GM20431 (cell line): Measurements from ENCODE around the gene LCORL.
"Not testable (repeated sequence)": the region's sequence is repeated elsewhere in the genome, so short reads cannot be mapped to it uniquely, and the experiment has no call there.

Source experiments
- in situ Hi-C: fragments of 300-500 bp; cut with MseI, MboI; formaldehyde crosslinking; loops from one replicate; pipeline ENCODE4 v1.15.0; 2020; ENCODE audit warnings: low sequenced_read_pairs; ENCODE audit not compliant: unreplicated experiment

Gene LCORL

GRCh38 chr4:17867276-17867675 is 154.3 kb downstream of the LCORL start:
- in situ Hi-C loops, result no loop called here

- in situ Hi-C loops, result no loop called here
These were observed 154.7 kb downstream of the LCORL start for GRCh38 chr4:17866810-17867209.

- in situ Hi-C loops, result no loop called here
These were observed 155.6 kb downstream of the LCORL start for GRCh38 chr4:17865866-17866363.

- in situ Hi-C loops, result not testable (repeated sequence)
These were observed 159.6 kb downstream of the LCORL start for GRCh38 chr4:17861906-17862305.

DNA sequence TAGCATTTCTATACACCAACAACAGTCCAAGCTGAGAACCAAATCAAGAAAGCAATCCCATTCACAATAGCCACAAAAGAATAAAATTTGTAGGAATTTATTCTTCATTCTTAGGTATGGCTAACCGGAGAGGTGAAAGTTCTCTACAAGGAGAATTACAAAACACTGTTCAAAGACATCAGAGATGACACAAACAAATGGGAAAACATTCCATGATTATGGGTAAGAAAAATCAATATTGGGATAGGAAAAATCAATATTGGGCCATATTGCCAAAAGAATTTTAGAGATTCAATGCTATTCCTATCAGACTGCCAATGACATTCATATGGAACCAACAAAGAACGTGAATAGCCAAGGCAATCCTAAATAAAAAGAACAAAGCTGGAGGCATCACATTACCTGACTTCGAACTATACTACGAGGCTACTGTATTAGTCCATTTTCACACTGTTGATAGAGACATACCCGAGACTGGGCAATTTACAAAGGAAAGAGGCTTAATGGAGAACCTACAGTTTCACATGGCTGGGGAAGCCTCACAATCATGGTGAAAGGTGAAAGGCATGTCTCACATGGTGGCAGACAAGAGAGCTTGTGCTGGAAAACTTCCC is 161.7 kb downstream of the LCORL start:
- in situ Hi-C loops, result no loop called here

DNA sequence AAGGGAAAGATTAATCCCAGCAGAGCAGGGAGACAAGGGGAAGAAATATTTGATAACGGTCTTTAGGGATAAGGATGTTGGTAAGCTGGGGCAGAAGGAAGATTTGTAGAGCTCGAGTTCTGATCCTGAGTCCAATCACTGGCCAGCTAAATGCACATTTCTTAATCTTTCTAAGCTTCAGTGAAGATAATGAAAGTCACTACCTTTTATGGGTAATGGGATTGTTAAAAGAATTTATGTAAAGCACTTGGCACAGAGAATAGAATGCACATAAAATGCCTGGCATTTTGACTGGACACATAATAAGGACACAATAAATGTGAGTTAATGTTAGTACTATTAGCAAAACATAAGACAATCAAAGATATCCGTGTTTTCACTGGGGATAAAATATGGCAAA is 167.5 kb downstream of the LCORL start:
- in situ Hi-C loops, result no loop called here

- in situ Hi-C loops, result no loop called here
These were observed 169.6 kb downstream of the LCORL start for GRCh38 chr4:17851959-17852358.

DNA sequence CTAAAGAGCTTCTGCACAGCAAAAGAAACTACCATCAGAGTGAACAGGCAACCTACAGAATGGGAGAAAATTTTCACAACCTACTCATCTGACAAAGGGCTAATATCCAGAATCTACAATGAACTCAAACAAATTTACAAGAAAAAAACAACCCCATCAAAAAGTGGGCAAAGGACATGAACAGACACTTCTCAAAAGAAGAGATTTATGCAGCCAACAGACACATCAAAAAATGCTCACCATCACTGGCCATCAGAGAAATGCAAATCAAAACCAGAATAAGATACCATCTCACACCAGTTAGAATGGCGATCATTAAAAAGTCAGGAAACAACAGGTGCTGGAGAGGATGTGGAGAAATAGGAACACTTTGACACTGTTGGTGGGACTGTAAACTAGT is 171.3 kb downstream of the LCORL start:
- in situ Hi-C loops, result not testable (repeated sequence)

GRCh38 chr4:17846266-17846665 is 175.3 kb downstream of the LCORL start:
- in situ Hi-C loops, result no loop called here

DNA sequence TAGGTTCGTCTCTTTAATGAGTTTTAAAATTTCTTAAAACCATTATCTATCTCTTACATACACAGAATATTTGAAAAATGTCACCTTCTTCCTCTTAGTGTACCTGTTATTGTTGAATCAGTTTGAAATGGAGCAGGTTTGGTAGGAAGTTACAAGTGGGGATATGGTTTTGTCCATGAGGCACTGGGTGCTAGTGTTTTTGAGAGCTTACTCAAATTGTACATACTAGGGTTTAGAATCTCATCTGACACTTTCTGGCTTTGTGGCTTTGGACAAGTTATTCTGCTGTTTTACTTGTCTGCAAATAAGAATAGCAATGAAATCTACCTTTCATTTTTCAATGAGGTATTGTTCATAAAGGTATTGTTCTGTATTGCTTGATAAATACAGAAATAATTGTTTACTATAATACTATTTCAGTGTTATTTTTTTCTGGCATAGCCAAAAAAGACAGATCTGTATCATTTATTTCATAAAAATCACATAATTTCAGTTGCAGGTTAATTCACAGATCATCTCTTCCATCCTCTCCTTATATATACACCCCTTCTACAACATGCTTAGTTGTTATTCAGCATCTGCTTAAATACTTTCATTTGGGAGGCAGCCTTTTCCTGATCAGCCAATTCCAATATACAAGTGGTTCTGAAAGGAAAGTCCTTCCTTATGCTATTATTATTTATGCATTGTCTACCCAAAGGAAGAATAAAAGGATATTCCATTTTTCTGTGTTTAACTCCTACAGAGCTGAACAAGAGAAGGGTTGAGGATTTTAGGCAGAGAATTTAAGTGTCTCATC is 197.5 kb downstream of the LCORL start:
- in situ Hi-C loops, result loop anchor here (25.0 kb wide), 2 partner anchors 262 to 538 kb away; no protein-coding TSS in a partner anchor

DNA sequence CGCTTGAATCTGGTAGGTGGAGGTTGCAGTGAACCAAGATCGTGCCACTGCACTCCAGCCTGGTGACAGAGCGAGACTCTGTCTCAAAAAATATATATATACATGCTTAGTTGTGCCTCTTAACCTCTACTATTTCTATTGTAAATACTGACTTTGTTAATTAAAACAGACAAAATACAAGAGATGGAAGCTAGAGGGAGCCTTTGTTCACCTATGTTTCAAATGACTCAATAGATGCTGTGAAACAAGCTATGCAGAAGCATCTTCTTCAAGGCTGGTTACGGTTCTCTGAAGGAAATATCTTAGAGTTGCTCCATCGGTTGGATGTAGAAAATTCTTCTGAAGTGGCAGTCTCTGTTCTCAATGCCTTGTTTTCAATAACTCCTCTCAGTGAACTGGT is 204.5 kb downstream of the LCORL start:
- in situ Hi-C loops, result loop anchor here (25.0 kb wide), 2 partner anchors 255 to 545 kb away; no protein-coding TSS in a partner anchor

- in situ Hi-C loops, result loop anchor here (25.0 kb wide), 2 partner anchors 254 to 546 kb away; no protein-coding TSS in a partner anchor
These were observed 205.4 kb downstream of the LCORL start for GRCh38 chr4:17816142-17816541.

DNA sequence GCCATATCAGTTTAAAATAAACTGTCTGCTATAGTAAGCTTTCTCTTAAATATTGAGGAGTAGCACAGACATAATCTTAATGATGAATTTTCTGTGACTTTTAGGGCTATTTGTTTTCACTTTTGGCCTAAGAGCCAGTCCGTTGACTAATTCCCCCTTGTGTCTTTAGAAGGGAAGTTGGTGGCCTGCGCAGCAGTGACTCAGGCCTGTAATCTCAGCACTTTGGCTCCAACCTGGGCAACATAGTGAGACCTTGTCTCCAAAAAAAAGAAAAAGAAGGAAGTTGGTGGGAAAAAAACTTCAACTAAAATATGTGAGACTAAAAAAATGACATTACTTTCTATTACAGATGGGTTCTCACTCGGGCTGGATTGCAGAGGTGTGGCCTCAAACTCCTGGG is 207.4 kb downstream of the LCORL start:
- in situ Hi-C loops, result loop anchor here (25.0 kb wide), 2 partner anchors 252 to 548 kb away; no protein-coding TSS in a partner anchor

DNA sequence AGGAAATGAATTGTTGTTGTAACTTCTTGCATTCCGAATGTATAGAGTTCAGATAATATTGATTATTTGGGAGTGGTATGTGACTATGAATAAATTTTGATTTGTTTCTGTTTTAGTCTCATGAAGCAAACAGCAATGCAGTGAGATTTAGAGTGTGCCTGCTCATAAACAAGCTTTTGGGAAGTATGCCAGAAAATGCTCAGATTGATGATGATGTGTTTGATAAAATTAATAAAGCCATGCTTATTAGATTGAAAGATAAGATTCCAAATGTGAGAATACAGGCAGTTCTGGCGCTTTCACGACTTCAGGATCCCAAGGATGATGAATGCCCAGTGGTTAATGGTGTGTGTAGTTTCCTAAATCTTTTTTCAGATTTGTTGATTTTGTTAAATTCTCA is 208.8 kb downstream of the LCORL start:
- in situ Hi-C loops, result loop anchor here (25.0 kb wide), 2 partner anchors 250 to 550 kb away; no protein-coding TSS in a partner anchor

DNA sequence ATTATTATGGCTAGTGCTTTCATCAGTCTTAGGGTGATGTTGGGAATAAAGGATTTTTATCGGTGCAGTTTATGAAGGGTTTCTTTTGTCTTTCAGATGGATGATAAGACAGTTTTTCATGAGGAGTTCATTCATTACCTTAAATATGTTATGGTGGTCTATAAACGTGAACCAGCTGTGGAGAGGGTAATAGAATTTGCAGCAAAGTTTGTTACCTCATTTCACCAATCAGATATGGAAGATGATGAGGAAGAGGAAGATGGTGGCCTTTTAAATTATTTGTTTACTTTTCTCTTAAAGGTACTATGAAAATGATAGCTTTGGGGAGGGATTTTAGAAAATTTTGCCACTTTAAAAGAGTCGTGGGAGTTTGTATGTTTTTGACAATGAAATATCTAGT is 209.4 kb downstream of the LCORL start:
- in situ Hi-C loops, result loop anchor here (25.0 kb wide), 2 partner anchors 250 to 550 kb away; no protein-coding TSS in a partner anchor

DNA sequence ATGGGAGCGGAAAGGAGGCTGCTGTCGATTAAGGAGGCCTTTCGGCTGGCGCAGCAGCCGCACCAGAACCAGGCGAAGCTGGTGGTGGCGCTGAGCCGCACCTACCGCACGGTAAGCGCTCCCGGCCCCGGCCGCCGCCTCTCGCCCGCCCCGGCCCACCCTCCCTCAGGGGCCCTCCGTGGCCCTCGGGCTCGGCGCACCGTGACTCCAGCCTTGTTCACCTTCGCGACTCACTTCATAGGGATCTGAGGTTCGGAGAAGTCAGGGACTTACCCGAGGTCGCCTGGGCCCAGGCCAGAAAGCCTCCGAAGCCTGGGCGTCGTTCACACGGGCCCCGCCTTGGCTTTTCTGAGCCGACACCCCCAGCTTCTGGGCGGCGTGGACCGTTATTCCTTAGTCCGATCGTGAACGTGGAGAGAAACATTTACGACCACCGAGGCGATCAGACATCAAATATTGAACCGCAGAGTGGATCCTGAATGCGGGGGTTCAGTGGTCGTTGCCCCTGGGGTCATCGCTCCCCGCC is 210.4 kb downstream of the LCORL start:
- in situ Hi-C loops, result loop anchor here (25.0 kb wide), 2 partner anchors 249 to 551 kb away; no protein-coding TSS in a partner anchor

DNA sequence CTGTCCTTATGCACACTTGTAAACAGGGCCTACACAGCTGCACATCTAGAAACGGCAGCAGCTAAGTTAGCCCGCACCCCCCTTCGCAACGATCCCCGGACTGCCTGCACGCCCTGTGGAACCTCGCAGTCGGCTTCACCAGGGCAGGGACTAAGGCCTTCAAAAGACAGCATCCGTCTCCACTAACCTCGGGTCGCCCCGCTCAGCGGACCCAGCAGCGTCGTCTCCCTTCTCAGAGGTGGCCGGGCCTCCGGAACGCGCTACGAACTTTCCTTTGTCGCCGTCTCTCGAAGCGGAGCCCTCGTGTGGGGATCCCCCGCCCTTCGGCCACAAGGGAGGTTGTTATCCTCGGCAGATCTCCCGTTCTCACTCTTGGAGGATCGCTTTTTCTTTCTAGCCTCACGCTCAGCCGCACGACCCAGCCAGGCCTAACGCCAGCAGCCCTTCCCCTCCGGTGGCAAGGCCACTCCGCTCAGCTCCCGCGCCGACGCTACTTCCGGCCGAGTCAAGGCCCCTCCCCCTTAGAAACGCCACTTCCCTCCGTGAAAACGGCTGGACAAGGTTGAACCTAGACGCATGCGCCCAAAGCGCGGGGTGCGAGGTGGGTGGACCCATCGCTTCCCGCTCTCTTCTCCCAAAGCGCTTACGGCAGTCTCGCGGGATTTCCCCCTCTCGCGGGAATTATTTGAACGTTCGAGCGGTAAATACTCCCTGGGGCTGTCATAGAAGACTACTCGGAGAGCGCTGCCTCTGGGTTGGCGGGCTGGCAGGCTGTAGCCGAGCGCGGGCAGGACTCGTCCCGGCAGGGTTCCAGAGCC is 211.1 kb downstream of the LCORL start, which contains the start of the genes DCAF16 and NCAPG:
DCAF16 (minus strand) TSS at position 498 of the 818 bp plus-strand sequence. CDS start 6,616 bp downstream, outside the sequence.
NCAPG (plus strand) TSS at position 720 of the 818 bp plus-strand sequence. CDS start 99 bp downstream, outside the sequence.
- in situ Hi-C loops, result loop anchor here (25.0 kb wide), 2 partner anchors 248 to 552 kb away; no protein-coding TSS in a partner anchor

GRCh38 chr4:17809667-17810066 is 211.9 kb downstream of the LCORL start:
- in situ Hi-C loops, result loop anchor here (25.0 kb wide), 2 partner anchors 247 to 553 kb away; no protein-coding TSS in a partner anchor

GRCh38 chr4:17807446-17807845 is 214.1 kb downstream of the LCORL start:
- in situ Hi-C loops, result loop anchor here (25.0 kb wide), 2 partner anchors 245 to 555 kb away; no protein-coding TSS in a partner anchor
